HG02798 (cell line): Measurements from ENCODE around the gene GIMAP5.
A peak's percentile ranks its signal among the peaks of the same experiment; 100 is the strongest.

ENCODE experiments used
- ATAC-seq: cut with Tn5 transposase; IDR thresholded peaks from one replicate; pipeline ENCODE4 v1.9.1; 2021; ENCODE audit warnings: mild to moderate bottlenecking; ENCODE audit not compliant: unreplicated experiment, poor library complexity

The GIMAP5 gene

GRCh38 chr7:150734254-150734653, 3.0 kb upstream of the GIMAP5 start:
- no peak for ATAC-seq

DNA sequence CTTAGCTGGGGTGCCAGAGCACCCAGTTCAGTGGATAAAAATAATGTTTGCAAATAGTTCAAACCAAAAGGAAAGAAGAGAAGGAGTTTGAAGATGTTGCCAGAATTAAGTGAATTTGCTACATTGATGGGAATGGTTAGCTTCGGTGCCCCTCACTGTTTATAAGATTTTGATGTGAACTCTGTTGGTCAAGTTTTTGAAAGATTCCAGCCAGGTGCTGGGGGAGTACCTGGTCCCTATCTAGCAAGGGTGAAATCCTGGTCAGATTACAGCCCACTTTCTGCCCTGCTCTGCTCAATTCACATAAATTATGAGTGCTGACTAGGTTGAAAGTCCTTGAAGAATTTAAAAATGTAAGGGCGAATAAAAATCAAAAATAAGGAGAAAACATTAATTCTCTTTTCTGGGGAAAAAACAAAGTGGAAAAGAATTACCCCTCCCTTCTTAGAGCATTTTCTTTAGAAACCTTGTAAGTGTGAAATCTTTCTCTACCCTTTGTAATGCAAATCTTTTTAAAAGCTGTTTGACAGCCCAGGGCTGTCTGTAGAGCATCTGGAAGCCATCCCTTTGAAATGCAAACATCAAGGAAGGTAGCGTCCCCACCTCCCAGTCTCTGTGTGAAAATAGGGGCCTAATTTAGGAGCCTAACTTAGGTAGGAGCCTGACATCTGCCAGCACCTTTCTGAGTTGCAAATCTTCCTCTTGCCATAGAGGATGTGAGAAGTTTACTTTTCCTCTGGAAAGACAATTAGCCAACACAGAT, 1.4 kb upstream of the GIMAP5 start:
- no peak for ATAC-seq

- peak; percentile 6 for ATAC-seq
Measured at GRCh38 chr7:150736864-150737263, 354 bp upstream of the GIMAP5 start.

DNA sequence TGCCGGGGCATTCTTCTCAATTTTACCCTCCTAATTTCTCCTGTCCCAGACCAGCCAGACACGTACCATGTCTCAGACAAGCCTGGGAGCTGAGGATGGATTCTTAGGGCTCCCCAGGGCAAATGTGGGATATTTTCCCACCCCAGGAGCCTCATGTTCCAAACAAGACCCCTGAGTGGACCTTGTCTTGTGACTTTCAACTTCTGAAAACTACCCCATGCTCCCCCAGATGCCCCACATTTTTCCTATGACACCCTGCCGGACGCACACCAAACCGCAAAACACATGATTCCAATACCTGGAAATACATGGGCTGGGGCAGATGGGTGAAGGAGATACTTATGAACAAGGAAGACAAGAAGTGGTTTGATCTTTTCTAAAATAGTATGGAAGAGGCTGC, 874 bp downstream of the GIMAP5 start:
- ATAC-seq = no peak

DNA sequence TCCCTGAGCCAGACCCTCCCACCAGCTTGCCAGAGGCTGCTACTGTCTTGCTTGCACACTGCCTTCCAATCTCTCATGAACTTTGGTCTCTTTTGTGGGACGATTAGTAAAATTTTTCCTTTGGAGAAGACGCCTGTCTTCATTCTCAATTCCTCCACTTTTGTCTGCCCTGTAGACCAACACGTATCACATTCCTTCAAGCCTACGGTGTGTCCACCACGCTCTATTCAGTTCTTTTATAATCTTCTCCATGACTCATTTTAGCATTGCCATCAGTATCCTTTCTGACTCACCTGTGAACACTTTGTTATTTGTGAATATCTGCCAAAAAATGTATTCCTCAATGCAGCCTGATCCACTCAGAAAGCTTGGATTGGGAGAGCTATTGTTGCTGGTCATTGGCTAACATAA, 1.4 kb downstream of the GIMAP5 start:
- ATAC-seq = no peak

DNA sequence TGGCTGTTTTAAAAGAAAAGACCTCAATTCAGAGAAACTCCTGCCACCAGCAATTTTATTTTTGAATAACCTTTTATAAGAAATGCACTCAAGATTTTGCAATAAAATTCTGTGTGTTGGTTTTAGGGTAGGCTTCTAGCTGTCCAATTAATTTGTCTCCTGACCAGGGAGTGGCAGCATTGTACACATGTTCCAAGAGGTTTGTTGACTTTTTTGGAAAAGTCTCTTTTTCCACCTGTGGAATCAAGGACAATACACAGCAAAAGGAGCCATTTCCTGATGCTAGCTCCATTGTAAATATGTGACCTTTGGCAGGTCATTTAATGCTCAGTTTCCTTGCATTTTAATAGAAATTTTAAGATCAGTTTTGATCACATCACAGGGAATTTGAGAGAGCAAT, 1.8 kb downstream of the GIMAP5 start:
- no peak for ATAC-seq

DNA sequence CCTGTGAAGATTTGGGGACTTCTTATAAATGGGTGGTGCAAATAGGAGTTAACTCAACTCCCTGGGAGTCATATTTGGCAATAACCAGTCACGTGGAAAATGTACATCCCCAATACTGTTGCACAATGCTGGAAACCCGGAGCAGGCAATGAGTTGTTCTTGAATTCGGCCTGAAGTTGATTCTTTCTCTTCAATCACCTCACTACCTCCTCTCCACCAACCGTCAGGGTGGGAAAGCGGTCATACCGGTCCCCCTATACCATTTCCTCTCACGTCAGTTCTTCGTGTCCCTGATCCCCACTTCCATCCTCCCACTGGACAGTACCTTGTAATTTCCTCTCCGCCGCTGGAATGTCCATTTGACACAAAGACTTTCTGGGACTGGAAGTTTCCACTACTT, 2.8 kb downstream of the GIMAP5 start:
- ATAC-seq = no peak

DNA sequence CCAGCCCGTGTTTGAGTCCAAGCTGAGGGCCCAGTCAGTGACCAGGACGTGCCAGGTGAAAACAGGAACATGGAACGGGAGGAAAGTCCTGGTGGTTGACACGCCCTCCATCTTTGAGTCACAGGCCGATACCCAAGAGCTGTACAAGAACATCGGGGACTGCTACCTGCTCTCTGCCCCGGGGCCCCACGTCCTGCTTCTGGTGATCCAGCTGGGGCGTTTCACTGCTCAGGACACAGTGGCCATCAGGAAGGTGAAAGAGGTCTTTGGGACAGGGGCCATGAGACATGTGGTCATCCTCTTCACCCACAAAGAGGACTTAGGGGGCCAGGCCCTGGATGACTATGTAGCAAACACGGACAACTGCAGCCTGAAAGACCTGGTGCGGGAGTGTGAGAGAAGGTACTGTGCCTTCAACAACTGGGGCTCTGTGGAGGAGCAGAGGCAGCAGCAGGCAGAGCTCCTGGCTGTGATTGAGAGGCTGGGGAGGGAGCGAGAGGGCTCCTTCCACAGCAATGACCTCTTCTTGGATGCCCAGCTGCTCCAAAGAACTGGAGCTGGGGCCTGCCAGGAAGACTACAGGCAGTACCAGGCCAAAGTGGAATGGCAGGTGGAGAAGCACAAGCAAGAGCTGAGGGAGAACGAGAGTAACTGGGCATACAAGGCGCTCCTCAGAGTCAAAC, 5.2 kb downstream of the GIMAP5 start:
- ATAC-seq = no peak

- no peak for ATAC-seq
Measured at GRCh38 chr7:150744041-150744656, 6.9 kb downstream of the GIMAP5 start.

- no peak for ATAC-seq
Measured at GRCh38 chr7:150745086-150745485, 7.9 kb downstream of the GIMAP5 start.

GRCh38 chr7:150745876-150746275, 8.7 kb downstream of the GIMAP5 start:
- no peak for ATAC-seq

- ATAC-seq = no peak
Measured at GRCh38 chr7:150746921-150747320, 9.7 kb downstream of the GIMAP5 start.

GRCh38 chr7:150748376-150748775, 11.2 kb downstream of the GIMAP5 start:
- no peak for ATAC-seq

DNA sequence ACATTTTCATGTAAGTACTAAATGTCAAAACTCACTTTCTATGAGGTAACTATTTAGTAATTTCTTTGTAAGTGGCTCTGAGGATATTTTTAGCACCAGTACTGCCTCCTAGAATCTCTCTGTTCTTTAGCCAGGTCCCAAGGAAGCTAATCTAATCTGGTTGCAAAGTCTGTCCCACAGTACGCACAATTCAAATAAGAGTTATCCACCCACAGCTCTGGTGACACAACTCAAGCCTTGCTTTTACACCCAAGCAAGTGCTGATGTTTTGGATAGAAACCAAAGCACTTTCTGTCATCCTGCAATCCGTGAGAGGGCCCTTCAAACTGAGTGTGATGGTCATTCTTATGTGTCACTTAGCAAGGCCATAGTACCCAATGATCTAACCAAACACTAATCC, 14.5 kb downstream of the GIMAP5 start:
- ATAC-seq = no peak

- no peak for ATAC-seq
Measured at GRCh38 chr7:150753239-150753638, 16.0 kb downstream of the GIMAP5 start.

DNA sequence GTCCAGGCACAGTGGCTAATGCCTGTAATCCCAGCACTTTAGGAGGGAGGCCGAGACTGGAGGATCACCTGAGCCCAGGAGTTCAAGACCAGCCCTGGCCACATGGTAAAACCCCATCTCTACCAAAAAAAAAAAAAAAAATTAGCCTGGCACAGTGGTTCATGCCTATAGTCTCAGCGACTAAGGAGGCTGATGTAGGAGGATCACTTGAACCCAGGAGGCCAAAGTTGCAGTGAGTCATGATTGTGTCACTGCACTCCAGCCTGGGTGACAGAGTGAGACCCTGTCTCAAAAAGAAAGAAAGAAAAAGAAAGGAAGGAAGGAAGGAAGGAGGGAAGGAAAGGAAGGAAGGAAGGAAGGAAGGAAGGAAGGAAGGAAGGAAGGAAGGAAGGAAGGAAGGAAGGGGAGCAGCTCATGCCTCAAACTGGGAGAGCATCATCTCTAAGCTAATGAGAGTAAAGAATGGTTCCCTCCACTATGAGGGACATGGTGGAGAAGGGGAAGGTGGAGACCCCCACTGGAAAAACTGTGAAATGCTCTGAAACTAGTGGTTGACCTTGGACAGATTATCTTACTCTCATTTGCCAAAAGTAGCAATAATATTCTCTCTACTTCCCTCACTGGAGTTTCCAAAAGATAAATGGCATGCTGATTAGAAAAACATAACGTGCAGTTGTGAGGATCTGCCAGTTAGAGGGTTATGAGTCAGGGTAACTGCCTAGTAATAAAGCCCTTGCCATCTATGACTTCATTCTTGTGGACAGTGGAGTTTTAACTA, 16.8 kb downstream of the GIMAP5 start:
- ATAC-seq = no peak

GRCh38 chr7:150754951-150755350, 17.7 kb downstream of the GIMAP5 start:
- ATAC-seq = no peak

- ATAC-seq = no peak
Measured at GRCh38 chr7:150755473-150756099, 18.4 kb downstream of the GIMAP5 start.

GRCh38 chr7:150756166-150756565, 18.9 kb downstream of the GIMAP5 start:
- no peak for ATAC-seq

DNA sequence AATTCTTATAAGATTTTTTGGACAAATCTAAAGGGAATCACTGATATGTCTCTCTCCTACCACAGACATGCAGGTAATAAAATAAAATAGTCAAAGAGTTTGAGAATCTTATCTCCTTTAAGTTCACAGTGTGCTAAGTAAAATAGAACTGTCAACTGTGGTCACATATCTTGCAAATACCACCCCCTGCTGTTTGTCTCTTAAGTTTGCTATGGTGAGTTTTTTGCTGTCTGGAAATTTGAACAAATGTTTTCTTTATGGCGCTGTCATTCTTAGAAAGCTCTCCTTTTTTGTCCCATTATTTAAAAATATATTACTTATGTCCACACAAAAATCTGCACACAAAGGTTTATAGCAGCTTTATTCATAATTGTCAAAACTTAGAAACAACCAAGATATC, 19.6 kb downstream of the GIMAP5 start:
- no peak for ATAC-seq
